GM19193 (cell line): ENCODE measurements around the gene TBC1D17.

Experiments used
- POLR2A ChIP-seq: IDR thresholded peaks from 4 replicates; pipeline ENCODE4 v1.6.1; 2011; ENCODE audit not compliant: insufficient read depth, insufficient read length; ENCODE audit errors: extremely low read depth

Gene TBC1D17

GRCh38 chr19:49875857-49876421 is 1.6 kb upstream of the TBC1D17 start:
- no peak for TF ChIP-seq POLR2A

- peak; percentile 57 for TF ChIP-seq POLR2A
Observed at GRCh38 chr19:49876422-49877019, 981 bp upstream of the TBC1D17 start.

- peak; percentile 34 for TF ChIP-seq POLR2A
Observed at GRCh38 chr19:49877879-49878743, 609 bp downstream of the TBC1D17 start.

- no peak for TF ChIP-seq POLR2A
Observed at GRCh38 chr19:49878744-49879070, 1.2 kb downstream of the TBC1D17 start.

- TF ChIP-seq POLR2A, result no peak
Observed at GRCh38 chr19:49879243-49879963, 1.9 kb downstream of the TBC1D17 start.

- TF ChIP-seq POLR2A, result no peak
Observed at GRCh38 chr19:49880162-49880869, 2.8 kb downstream of the TBC1D17 start.

- TF ChIP-seq POLR2A, result no peak
Observed at GRCh38 chr19:49881186-49881585, 3.7 kb downstream of the TBC1D17 start.

GRCh38 chr19:49881672-49882394 is 4.3 kb downstream of the TBC1D17 start:
- peak; percentile 27 for TF ChIP-seq POLR2A

- no peak for TF ChIP-seq POLR2A
Observed at GRCh38 chr19:49882643-49883042, 5.1 kb downstream of the TBC1D17 start.

GRCh38 chr19:49883094-49883493 is 5.6 kb downstream of the TBC1D17 start:
- TF ChIP-seq POLR2A, result no peak

- TF ChIP-seq POLR2A, result no peak
Observed at GRCh38 chr19:49884109-49884508, 6.6 kb downstream of the TBC1D17 start.

GRCh38 chr19:49884760-49885159 is 7.3 kb downstream of the TBC1D17 start:
- TF ChIP-seq POLR2A, result no peak

- no peak for TF ChIP-seq POLR2A
Observed at GRCh38 chr19:49887037-49887664, 9.6 kb downstream of the TBC1D17 start.

- TF ChIP-seq POLR2A, result no peak
Observed at GRCh38 chr19:49887665-49888509, 10.4 kb downstream of the TBC1D17 start.

- peak; percentile 36 for TF ChIP-seq POLR2A
Observed at GRCh38 chr19:49888510-49888824, 11.0 kb downstream of the TBC1D17 start.
